ENCODE results near the gene GULP1.

DNA sequence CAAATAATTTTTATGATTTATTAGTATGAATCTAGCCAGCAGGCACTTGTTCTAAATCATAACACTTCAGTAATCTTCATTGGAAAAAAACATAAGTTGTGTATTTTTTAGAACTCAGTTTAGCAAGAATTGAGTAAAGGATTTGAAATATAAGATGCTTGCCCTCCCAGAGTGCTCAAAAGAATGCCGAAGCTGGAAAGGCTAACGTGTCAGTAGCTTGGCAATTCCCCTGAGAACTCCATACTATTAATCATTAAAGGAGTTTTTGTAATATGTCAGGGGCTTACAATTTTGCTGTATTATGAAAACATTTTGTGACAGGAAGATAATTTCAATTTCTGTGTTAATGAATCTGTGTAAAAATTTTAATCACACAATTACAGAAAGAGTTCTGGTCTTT, 122.7 kb downstream of the GULP1 start:
- no peak for TF ChIP-seq EZH2 (IDR thresholded peaks at IDR 0.05; ENCODE audit: low read length, missing control alignments)
- TF ChIP-seq, protein P1, sequence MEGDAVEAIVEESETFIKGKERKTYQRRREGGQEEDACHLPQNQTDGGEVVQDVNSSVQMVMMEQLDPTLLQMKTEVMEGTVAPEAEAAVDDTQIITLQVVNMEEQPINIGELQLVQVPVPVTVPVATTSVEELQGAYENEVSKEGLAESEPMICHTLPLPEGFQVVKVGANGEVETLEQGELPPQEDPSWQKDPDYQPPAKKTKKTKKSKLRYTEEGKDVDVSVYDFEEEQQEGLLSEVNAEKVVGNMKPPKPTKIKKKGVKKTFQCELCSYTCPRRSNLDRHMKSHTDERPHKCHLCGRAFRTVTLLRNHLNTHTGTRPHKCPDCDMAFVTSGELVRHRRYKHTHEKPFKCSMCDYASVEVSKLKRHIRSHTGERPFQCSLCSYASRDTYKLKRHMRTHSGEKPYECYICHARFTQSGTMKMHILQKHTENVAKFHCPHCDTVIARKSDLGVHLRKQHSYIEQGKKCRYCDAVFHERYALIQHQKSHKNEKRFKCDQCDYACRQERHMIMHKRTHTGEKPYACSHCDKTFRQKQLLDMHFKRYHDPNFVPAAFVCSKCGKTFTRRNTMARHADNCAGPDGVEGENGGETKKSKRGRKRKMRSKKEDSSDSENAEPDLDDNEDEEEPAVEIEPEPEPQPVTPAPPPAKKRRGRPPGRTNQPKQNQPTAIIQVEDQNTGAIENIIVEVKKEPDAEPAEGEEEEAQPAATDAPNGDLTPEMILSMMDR (conservative IDR thresholded peaks at IDR 0.05 in 1 of 2, IDR thresholded peaks at IDR 0.05 in 1 of 2; ENCODE audit: low read depth in 1 of 2, low read length in 2 of 2), result no peak
